ENCODE measurements around the gene PLAU.
A peak's percentile ranks its signal among the peaks of the same experiment; 100 is the strongest.
"Not testable (repeated sequence)": the region's sequence is repeated elsewhere in the genome, so short reads cannot be mapped to it uniquely, and the experiment has no call there.

The PLAU gene

DNA sequence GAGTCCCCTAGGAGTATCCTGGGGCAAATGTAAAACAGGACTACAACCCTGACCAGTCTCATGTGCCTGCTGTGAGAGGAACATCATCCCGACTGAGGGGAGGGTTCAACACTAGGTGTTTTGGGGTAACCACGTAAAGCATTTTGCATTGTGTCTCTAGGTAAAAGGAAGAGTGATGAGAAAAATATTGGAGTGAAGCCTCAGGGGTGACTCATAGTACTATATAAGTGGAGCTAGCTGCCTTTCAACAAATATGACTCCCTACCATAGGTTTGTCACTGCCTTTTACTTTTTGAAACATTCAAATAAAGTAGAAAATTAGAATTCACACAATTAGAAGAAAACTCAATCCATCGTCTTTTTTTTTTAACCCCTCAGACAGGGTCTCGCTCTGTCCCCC lies 34.0 kb upstream of the PLAU start:
- no peak for DNase-seq (ENCODE audit: low read depth)

- no peak for DNase-seq (ENCODE audit: low read depth)
These were observed 33.3 kb upstream of the PLAU start for GRCh38 chr10:73877533-73878160.

DNA sequence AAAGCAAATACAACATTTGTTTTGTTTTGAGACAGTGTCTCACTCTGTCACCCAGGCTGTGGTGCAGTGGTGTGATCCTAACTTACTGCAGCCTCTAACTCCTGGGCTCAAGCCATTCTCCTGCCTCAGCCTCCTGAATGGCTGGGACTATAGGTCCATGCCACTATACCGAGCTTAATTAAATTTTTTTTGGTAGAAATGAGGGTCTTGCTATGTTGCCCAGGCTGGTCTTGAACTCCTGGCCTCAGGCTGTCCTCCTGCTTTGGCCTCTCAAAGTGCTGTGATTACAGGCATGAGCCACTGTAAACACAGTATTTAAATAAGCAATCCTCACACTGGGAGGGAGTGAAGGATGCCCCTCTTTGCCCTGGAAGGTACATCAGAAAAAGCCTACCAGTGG lies 32.6 kb upstream of the PLAU start:
- DNase-seq (ENCODE audit: low read depth): no peak

GRCh38 chr10:73879296-73880173 lies 31.4 kb upstream of the PLAU start:
- DNase-seq (ENCODE audit: low read depth): peak; percentile 89

DNA sequence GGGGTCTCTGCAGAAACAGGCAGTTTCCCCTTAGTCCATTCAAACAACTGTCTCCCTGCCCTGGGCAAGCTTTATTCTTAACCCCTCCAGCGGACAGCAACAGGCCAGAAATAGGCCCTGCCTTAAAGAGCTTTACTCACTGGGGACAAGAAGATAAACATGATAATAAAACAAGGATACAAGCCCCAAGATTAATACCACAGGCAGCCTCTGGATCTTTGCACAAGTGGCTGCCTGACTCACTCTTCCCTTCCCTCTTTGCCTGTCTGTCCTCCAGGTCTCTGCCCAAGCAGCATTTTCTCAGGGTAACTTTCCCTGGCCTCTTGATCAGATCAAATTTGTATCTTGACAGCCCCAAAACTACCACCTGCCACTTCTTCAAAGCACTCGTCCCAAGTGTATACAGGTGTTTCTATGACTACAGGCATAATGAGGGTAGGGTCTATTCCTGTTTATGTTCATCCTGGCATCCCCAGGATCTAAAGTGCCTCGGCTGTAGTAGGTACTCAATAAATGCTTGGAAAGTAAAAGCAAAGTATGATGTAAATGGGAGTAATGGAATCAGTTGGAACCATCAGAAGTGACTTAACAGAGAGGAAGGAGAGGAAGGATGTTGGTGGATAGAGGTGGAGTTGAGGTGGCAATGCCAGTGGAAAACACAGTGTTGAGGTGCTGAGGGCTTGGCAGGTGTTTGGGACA lies 29.6 kb upstream of the PLAU start:
- DNase-seq (ENCODE audit: low read depth): no peak

- DNase-seq (ENCODE audit: low read depth): no peak
These were observed 26.9 kb upstream of the PLAU start for GRCh38 chr10:73884017-73884416.

DNA sequence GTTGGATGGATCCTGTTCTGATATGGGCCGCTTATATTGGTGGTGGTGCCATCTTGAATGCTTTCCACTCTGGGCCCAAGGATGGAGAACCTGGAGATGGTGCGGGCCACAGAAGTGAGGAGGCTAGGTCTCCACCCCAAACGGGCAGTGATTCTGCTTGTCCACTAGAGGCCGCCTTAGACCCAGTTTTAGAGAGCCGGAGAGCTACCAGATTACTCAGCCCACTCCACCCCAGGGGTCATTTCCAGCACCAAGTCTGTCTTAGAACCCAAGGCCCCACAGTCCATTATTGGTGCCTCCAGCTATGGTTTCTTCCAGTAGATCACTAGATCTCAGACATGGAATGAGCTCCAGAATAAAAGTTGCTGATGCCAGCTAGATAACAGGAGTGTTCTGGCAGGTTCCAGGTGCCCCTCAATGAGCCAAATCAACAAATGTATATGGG lies 24.8 kb upstream of the PLAU start:
- peak; percentile 44 for DNase-seq (ENCODE audit: low read depth)

DNA sequence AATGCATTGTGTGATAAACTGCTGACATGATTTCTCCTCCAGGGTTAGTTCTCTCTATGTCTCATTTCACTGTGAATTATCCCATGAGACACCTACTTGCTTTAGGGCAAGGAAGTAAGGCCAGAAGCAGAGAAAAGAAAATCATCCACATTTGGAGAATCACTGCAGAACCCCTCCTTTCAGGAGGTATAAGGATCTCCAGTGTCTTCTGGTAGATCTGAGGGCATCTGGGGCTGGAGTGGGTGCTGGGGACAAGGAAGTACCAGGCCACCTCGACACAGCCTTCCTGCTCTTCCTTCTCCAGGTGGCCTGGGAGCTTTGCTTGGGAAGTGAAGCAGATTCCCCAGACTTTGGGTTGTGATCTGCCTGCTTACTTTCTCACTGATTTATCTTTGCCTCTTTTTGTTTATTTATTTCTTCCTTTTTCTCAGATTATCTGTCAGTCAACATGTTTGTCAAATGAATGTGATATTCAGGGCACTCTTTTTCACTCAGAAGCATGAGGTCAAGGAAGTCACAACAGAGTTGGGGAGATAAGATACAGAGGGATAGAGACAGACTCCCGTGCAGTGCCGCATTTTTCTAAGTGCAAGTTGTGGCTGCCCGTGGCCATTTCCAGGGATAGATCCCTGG lies 24.2 kb upstream of the PLAU start:
- DNase-seq (ENCODE audit: low read depth): no peak

DNA sequence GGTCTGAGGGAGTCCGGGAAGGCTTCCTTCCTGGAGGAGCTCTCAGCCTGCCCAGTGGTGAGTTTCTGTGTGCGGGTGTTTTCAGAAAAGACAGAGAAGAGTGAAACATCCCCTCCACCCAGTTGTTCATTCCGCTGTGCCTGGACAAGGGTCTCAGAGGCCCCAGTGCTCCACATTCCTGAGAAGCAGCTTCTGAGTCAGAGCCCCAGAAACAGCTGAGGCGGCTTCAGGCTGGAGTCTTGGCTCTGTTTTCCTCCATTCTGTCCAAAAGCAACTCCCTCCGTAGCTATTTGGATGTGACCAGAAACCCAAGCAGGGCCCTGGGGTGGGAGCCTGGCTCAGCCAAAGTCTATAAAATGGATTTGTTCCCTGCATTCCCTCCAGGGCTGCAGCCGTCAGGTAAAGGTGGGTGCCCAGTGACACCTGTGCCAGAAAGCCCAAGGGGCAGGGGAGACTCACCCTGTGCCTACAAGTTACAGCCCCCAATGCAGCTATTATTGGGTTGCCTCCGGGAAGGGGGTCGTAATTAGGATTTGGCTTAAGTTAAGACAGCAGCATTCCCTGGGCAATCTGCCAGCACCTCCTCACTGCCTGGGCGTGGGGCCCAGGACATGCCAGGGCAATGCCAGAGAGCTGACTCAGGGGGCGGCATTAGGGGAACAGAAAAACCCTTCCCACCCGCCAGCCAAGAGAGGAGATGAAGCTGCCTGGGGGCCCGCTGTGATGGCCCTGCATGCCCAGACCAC lies 23.5 kb upstream of the PLAU start:
- no peak for DNase-seq (ENCODE audit: low read depth)

DNA sequence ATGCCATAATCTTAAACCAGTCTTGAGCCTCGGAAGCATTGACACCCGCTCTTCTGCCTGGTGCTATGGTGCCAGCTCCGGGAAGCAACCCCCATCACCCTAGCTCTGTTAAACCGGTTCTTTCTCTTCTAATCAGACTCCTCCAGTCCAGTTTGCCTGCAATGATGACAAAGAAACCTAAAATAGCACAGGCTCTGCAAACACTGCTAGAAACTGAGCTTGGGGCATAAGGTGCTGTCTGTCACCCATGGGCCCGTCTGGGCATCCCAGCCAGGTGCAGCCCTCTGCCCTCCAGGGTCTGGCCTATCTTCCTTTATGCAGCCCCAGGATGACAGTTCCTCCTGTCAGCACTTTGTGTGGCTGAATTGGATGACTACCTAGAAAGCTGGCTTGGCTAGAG lies 22.4 kb upstream of the PLAU start:
- DNase-seq (ENCODE audit: low read depth): no peak

GRCh38 chr10:73889014-73889413 lies 21.9 kb upstream of the PLAU start:
- no peak for DNase-seq (ENCODE audit: low read depth)

DNA sequence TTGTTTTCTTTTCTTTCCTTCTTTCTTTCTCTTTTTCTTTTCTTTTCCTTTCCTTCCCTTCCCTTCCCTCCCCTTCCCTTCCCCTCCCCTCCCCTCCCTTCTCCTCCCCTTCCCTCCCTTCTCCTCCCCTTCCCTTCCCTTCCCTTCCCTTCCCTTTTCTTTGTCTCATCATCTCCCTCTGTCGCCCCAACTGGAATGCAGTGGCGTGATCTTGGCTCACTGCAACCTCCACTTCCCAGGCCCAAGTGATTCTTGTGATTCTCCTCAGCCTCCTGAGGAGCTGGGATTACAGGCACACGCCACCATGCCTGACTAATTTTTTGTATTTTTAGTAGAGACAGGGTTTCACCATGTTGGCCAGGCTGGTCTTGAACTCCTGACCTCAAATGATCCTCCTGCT lies 21.5 kb upstream of the PLAU start:
- DNase-seq (ENCODE audit: low read depth): not testable (repeated sequence)

- DNase-seq (ENCODE audit: low read depth): no peak
These were observed 20.7 kb upstream of the PLAU start for GRCh38 chr10:73890261-73890660.

GRCh38 chr10:73890830-73891229 lies 20.1 kb upstream of the PLAU start:
- DNase-seq (ENCODE audit: low read depth): not testable (repeated sequence)

DNA sequence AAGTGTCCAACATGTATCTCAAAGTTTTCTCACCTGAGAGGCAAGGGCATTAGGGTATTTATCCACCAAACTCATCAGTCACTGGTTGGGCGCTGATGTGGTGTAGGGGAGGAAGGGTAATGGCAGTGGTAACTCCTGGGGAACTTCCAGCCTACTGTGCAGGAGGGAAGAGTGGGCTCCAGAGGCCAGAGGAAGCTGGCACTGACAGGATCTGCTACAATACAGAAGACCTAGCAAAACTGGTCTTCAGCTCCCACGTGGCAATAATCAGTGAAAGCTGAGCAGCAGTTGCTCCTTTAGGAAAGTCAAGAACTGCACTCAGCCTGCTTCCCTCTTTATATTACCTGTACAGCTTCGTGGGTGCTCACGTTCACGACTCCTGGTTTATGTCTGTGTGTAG lies 19.4 kb upstream of the PLAU start:
- no peak for DNase-seq (ENCODE audit: low read depth)

- DNase-seq (ENCODE audit: low read depth): no peak
These were observed 18.5 kb upstream of the PLAU start for GRCh38 chr10:73892310-73893030.

DNA sequence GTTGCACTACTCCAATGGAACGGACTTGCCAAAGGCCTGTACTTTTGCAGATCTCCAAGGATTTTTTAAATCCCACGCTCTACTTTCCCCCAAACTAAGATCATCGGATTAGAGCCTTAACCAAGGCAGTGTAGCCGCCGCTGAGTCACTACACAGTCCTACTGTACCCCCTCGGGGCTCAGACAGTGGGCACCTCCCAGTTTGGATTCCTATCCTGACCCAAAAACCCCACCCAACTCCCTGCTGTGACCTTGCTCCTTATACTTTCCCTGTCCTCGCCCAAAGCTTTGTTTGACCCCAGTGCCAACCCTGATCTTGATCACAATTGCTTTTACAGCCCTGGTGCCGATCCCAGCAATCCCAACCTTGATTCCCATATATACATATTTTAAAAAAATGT lies 17.5 kb upstream of the PLAU start:
- DNase-seq (ENCODE audit: low read depth): no peak

GRCh38 chr10:73894245-73894971 lies 16.5 kb upstream of the PLAU start:
- DNase-seq (ENCODE audit: low read depth): no peak

GRCh38 chr10:73895381-73895780 lies 15.6 kb upstream of the PLAU start:
- DNase-seq (ENCODE audit: low read depth): not testable (repeated sequence)

DNA sequence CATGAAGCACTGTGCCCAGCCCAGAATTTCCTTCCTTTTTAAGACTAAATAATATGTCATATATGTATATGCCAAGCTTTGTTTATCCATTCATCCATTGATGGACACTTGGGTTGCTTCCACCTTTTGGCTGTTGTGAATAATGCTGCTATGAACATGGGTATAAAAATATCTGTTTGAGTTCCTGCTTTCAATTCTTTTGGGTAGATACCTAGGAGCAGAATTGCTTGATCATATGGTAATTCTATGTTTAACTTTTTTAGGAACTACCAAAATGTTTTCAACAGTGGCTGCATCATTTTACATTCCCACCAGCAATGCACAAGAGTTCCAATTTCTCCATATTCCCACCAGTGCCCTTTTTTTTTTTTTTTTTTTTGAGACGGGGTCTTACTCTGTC lies 13.2 kb upstream of the PLAU start:
- no peak for DNase-seq (ENCODE audit: low read depth)

Data from activated T-helper 1 cell treated with Interleukin-2 at 50 U/mL for 16 hours (primary cell).